Fibroblast of pulmonary artery (primary cell): ENCODE results near the gene PAOX.

ENCODE experiments used
- DNase-seq: peaks from one replicate; pipeline ENCODE4 v3.0.0-alpha.2; 2010; ENCODE audit warnings: low read depth
- H3K4me3 ChIP-seq: replicated peaks from 2 replicates; pipeline ENCODE4 v1.5.1; 2011; ENCODE audit warnings: low read depth, mild to moderate bottlenecking, control low read depth, low read length, moderate library complexity
- TF ChIP-seq, protein P1 (sequence below): IDR thresholded peaks from 2 replicates; pipeline ENCODE4 v1.5.1; 2011; ENCODE audit warnings: mild to moderate bottlenecking, control low read depth, low read length, inconsistent platforms; ENCODE audit errors: missing control alignments

PAOX gene

DNA sequence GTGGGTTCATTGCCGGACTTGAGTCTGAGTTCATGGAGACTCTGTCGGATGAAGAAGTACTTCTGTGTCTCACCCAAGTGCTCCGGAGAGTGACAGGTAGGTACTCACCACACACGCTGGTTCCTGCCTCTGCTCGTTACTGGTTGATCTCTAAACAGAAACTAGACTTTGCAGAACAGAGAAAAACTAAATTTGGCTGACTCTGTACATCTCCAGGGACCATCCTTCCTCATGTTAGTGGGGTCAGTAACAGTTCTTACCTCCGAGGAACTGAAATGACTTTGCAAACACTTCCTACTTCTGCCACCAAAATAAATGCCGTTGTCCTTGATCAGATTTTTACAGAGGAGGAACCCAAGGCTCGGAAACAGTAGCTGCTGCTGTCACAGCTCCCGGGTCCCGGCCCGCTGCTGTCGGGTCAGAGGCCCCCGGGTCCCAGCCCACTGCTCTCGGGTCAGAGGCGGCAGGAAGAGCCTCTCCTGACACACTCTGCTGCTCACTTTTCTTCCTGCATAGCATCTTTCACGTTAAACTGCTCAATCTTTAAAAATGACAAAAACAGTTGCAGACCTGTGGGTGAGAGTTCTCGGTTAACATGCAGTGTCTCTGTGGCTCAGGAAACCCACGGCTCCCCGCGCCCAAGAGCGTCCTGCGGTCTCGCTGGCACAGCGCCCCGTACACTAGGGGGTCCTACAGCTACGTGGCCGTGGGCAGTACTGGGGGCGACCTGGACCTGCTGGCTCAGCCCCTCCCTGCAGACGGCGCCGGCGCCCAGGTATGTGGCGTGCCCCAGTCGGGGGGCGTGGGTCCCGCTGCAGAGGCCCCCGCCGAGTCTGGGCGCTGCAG, 10.1 kb downstream of the PAOX start:
- DNase-seq: no peak
- TF ChIP-seq, protein P1, sequence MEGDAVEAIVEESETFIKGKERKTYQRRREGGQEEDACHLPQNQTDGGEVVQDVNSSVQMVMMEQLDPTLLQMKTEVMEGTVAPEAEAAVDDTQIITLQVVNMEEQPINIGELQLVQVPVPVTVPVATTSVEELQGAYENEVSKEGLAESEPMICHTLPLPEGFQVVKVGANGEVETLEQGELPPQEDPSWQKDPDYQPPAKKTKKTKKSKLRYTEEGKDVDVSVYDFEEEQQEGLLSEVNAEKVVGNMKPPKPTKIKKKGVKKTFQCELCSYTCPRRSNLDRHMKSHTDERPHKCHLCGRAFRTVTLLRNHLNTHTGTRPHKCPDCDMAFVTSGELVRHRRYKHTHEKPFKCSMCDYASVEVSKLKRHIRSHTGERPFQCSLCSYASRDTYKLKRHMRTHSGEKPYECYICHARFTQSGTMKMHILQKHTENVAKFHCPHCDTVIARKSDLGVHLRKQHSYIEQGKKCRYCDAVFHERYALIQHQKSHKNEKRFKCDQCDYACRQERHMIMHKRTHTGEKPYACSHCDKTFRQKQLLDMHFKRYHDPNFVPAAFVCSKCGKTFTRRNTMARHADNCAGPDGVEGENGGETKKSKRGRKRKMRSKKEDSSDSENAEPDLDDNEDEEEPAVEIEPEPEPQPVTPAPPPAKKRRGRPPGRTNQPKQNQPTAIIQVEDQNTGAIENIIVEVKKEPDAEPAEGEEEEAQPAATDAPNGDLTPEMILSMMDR: no peak
- no peak overlapping the region for H3K4me3 ChIP-seq

DNA sequence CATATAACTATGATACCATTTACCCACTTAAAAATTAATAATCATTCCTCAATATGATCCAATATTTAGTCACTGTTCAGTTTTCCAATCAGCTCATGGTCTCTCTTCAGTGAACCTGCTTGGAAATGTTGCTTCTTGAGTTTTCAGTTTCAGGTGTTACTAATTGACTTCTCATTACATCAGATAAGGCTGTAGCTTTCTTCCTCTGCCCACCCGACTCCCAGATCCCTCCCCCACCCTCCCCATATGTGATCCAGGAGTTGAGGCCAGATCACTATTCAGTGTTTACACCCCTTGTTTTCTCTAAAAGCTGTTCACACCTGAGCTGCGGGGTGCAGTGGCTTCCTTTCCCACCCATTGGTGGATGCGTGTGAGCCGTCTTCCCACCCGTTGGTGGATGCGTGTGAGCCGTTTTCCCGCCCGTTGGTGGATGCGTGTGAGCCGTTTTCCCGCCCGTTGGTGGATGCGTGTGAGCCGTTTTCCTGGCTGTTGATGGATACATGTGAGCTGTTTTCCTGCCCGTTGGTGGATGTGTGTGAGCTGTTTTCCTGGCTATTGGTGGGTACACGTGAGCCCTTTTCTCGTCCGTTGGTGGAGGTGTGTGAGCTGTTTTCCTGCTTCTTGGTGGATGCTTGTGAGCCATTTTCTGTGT, 11.7 kb downstream of the PAOX start:
- no peak for DNase-seq
- H3K4me3 ChIP-seq: no peak overlapping the region
- TF ChIP-seq, protein P1: no peak

DNA sequence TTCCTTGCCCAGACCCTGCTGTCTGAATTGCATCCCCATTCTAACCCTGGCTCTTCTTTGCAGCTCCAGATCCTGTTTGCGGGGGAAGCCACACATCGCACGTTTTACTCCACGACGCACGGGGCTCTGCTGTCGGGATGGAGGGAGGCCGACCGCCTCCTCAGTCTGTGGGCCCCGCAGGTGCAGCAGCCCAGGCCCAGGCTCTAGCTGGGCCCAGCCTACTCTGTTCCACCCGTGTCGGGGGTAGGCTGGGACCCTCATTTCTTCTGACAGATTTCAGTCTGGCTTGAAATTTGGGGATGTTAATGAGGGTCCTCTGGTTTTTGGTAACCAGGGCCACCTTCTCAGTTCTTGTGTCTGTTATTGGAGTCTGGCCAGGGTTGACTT, 12.2 kb downstream of the PAOX start:
- TF ChIP-seq, protein P1: no peak
- DNase-seq: no peak
- H3K4me3 ChIP-seq: no peak overlapping the region

DNA sequence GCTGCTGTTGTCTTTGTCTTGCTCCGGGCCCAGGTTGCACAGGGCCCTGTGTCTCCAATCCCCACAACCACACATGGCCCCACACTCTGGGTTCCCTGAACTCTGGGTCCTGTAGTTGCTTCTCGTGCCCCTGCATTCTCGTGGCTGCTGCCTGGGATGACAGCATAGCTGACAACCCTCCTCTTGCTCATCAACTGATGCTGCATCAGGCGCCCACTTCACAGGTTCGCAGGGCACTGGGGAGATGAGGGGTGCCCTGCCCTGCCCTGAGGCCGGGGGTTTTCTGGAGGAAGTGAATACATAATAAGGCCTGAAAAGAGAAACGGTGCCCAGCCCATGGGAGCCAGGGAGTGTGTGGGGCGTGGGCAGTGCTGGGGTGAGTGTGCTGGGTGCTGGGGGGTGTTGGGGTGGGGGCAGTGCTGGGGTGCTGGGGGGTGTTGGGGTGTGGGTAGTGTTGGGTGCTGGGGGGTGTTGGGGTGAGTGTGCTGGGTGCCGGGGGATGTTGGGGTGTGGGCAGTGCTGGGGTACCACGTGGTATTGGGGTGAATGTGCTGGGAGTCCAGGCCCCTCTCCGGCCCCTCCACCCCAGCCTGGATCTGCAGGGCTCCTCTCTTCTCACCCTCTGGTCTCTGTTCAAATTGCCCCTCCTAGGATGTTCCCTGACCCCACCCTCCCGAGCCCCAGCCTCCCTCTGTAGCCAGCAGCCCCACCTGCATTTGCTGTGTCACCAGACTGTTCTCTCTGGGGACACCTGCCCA, 12.9 kb downstream of the PAOX start:
- TF ChIP-seq, protein P1: no peak
- no peak overlapping the region for H3K4me3 ChIP-seq
- no peak for DNase-seq

DNA sequence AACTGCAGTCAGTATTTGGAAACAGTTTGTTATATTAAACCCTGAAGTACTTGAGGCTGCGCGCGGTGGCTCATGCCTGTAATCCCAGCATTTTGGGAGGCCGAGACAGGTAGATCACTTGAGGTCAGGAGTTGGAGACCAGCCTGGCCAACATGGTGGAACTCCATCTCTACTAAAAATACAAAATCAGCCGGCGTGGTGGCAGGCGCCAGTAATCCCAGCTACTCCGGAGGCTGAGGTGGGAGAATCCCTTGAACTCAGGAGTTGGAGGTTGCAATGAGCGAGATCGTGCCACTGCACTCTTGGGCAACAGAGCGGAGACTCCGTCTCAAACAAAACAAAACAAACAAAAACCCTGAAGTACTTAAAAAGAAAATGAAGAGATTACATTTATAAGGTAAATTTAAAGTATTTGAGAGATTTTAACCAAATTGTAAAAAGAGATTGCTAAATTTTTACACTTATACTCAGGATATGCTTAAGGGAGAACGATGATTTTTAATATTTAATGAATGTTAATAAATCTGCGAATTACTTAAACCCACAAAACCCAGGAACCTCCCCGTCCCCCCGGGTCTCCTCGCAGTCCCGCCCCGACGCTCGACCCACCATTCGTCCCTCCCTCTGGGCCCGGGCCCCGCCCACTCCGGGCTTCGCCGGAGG, 14.5 kb downstream of the PAOX start:
- no peak for DNase-seq
- H3K4me3 ChIP-seq: peak overlapping the region; percentile 74

DNA sequence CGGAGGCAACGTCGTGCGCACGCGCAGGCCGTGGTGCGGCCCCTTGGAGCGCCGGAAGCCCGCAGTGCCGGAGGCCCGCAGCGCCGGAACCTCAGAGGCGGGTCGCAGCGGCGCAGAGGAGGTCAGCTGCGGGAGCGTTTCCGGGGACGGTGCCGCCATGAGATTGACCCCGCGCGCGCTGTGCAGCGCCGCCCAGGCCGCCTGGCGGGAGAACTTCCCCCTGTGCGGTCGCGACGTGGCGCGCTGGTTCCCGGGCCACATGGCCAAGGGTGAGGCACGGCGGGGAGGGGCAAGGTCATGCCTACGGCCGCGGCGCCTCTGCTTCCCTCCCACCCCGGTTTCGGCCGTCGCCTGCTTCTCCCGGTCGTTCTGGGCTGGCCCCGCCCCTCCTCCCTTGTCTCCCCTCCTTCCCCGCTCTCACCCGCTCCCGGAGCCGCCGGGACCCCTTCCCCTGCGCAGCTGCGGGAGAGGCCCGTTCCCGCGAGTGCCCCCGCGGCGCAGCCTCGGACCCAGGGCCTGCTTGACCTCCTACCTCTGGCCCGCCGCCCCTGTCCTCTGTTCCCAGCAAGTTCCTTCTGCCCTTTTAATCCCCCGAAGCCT, 15.1 kb downstream of the PAOX start, which contains the start of gene MTG1:
Gene MTG1, plus strand, starts transcription at position 94 of the 600 bp plus-strand sequence. Its CDS starts 64 bp downstream, at position 158.
- peak; percentile 92 for DNase-seq
- H3K4me3 ChIP-seq: peak within 1 kb of the TSS; percentile 74
- TF ChIP-seq, protein P1: no peak

More for the DNA sequence above, 14.5 kb downstream of the PAOX start:
- TF ChIP-seq, protein P1: no peak
